ENCODE results near the gene MAK.
"Not testable (repeated sequence)": the region's sequence is repeated elsewhere in the genome, so short reads cannot be mapped to it uniquely, and the experiment has no call there.

Gene MAK

GRCh38 chr6:10837995-10838793 is at the start of gene MAK:
TSS of gene MAK (minus strand) at chr6:10838539. CDS start at chr6:10830648, 7,891 bp downstream.
- peak; percentile 82 for DNase-seq (ENCODE audit: low spot score)

DNA sequence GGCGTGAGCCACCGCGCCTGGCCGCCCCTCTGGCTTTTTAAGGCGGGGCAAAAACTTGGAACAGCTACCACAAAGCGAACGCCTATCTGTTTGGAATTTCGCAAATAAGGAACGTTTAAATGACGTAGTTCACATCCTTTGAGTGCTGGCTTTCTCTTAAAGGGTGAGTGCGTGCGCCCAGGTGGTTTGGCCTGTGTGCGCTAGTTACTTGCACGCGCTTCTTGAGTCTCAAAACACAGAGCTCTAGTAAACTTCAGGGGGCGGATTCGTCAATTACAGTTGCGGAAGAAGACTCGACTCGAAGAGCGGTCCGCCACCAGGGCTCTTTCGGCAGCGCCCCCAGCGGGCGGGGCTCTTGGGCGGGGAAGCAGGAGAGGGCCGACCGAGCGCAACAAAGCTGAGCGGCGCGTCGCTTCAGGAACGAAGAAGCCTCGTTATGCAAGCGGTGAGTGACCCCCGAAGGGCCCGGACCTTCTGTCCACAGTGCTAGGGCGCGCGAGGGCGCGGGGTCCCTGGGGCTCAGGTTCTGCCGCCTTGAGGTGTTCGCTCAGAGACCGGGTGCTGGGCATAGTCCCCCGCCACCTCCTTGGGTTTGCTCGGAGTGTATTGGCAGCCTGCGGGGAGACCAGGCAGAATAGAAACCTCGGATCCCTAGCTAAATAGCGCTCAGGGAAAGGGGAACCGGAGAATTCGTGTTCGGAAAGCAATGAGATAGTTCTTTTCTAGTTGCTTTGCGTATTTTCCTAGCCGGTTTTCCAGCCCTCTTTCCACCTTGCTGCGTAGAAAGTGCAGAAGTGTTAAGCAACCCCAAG is 48.6 kb upstream of the MAK start, which contains the start of gene SYCP2L:
TSS of gene SYCP2L (plus strand) at position 362 of the 812 bp plus-strand sequence. CDS start at position 437, 75 bp downstream.
- no peak for DNase-seq (ENCODE audit: low spot score)

GRCh38 chr6:10886365-10886690 is 48.0 kb upstream of the MAK start:
- not testable (repeated sequence) for DNase-seq (ENCODE audit: low spot score)

DNA sequence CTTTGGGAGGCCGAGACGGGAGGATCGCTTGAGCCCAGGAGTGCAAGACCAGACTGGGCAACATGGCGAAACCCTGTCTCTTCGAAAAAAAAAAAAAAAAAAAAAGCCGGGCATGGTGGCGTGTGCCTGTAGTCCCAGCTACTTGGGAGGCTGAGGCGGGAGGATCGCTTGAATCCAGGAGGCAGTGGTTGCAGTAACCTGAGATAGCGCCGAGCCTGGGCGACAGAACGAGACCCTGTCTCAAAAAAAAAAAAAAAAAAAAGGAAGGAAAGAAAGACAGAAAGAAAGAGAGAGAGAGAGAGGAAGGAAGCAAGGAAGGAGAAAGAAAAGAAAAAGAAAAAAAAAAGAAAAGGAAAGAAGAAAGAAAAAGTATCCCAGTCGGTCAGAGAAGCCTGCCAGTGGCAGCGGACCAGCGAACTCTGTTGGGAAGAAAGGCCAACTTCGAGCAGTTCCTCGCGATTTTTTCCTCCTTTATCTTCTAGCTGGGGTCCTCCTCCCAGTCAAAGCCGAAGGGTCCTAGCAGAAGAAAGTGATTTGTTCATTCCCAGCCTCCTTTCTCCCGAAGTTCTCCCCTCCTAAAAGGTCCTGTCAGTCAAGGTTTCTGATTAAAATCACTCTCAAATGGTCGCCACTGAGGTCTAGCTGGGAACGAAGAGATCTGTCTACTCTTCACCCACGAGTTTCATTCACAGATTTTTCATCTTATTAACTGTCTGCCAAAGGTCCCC is 46.1 kb upstream of the MAK start:
- no peak for DNase-seq (ENCODE audit: low spot score)

DNA sequence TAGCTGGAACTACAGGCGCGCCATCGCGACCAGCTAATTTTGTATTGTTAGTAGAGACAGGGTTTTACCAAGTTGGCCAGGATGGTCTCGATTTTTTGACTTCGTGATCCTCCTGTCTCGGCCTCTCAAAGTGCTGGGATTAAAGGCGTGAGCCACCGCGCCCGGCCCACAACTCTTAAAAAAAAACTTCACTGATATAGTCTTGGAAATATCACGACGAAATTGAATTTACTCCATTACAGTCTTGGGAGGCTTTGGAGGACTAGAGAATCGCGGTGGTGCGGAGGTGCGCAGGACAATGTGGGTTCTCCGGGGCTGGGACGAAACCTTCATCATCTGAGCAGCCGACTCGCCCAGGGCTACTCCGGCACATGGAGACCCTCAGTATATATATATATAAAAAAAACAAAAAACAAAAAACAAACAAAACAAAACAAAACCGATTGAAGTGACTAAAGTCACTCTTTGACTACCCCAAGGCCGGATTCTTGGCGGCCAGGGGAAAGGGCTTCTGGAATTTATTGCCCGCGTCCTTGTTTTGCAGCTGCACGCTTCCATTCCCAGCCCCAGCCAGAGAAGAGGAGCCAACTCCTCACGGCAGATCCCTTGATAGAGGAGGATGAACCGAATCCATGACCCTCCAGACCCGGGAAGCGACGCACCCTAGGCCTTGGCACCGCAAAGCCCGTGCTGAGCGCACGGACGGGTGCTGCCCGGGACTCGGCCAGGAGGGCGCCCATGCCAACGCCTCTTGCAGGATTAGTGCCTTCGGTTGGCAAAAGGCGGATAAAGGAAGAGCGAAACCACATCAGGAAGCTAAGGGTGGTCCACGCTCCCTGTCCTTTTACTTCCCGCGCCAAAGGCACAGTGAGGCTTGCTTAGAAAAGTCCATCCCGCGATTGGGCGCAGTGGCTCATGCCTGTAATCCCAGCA is 45.2 kb upstream of the MAK start:
- no peak for DNase-seq (ENCODE audit: low spot score)

DNA sequence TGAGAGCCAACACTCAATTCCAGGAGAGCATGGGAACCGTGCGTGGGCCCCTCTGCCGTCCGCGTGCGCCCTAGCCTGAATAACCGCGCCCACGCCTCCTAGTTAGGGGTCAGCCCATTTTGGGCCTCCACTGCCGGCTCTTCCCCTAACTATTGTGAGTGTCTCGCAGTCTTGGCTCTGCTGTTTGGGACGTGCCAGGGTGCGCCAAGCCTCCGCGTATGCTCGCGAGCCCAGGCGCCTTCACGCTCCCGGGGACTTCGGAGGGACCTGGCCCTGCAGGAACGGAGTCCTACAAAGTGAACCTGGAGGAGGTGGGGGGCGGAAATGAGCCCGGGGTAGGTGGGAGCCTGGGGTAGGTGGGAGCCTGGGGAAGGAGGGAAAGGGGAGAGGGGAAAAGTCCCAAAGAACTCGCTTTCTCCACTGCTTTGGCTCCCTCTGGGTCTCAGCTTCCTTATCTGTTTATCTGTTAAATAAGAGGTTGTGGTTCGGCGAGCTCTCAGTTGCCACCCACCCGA is 44.4 kb upstream of the MAK start:
- no peak for DNase-seq (ENCODE audit: low spot score)

DNA sequence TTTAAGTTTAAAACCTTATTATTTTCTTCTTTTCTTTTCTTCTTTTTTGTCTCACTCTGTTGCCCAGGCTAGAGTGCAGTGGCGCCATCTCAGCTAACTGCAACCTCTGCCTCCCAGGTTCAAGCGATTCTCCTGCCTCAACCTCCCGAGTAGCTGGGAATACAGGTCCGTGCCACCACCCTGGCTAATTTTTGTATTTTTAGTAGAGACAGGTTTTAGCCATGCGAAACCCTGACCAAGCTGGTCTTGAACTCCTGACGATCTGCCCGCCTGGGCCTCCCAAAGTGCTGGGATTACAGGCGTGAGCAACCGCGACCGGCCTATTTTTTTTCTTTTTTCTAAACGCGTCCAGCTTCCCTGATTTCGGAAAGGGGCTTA is 43.9 kb upstream of the MAK start:
- not testable (repeated sequence) for DNase-seq (ENCODE audit: low spot score)

GRCh38 chr6:10880366-10880765 is 42.0 kb upstream of the MAK start:
- no peak for DNase-seq (ENCODE audit: low spot score)

- DNase-seq (ENCODE audit: low spot score), result no peak
These were observed 39.5 kb upstream of the MAK start for GRCh38 chr6:10877871-10878270.

DNA sequence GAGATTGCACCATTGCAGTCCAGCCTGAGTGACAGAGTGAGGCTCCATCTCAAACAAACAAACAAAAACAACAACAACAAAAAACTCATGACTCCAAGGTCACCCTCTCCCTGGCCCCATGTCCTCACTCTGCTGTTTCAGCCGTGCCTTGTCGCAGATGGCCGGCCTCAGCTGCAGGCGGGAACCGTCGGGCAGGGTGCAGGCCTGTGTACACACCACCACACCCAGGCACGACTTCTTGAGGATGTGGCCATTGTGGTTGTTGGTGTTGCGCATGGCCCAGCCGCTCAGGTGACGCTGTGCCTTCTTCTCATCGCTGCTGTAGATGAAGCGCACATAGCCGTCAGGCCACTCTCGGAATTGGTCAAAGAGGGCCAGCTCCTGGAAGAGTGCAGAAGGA is 38.7 kb upstream of the MAK start:
- no peak for DNase-seq (ENCODE audit: low spot score)

DNA sequence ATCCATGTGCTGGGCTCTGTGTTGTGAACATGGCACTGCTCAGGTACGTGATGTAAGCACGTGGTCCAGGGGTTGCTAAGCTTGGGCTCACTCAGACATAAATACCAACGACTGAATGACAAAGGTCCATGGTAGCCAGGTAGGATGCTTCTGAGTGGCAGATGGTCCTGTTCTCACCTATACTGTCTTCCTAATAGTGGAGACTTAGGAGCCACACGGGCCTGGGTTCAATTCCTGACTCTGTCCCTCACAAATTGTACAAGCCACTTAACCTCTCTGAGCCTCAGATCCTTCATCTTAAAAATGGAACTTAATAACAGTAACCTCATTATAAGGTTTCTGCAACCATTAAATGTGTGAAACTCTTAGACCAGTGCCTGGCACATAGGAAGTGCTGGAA is 36.7 kb upstream of the MAK start:
- no peak for DNase-seq (ENCODE audit: low spot score)

GRCh38 chr6:10874207-10874606 is 35.9 kb upstream of the MAK start:
- no peak for DNase-seq (ENCODE audit: low spot score)

DNA sequence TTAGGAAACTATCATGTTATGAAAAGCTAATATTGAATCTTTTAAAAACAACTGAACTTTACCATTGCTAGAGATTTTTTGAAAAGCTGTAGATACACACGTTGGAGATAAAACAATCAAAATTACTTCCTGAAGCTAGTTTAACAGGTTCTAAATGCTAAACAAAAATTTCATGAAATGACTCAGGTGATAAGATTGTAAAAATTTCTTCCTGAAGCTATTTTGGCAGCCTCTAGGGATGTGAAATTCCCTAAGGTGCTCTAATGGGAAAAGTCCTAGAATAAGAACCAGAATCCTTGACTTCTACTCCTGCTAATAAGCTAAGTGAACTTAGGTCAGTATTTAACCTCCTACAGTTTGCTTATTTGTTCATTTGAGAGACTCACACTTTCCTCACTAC is 35.0 kb upstream of the MAK start:
- no peak for DNase-seq (ENCODE audit: low spot score)

- no peak for DNase-seq (ENCODE audit: low spot score)
These were observed 29.6 kb upstream of the MAK start for GRCh38 chr6:10867952-10868351.

DNA sequence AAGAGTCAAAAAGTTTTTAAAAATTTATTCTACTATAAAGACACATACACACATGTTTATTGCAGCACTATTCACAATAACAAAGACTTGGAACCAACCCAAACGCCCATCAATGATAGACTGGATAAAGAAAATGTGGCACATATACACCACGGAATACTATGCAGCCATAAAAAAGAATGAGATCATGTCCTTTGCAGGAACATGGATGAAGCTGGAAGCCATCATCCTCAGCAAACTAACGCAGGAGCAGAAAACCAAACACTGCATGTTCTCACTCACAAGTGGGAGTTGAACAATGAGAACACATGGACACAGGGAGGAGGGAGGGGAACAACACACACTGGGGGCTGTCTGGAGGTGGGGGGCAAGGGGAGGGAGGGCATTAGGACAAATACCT is 28.4 kb upstream of the MAK start:
- not testable (repeated sequence) for DNase-seq (ENCODE audit: low spot score)

GRCh38 chr6:10863031-10863430 is 24.7 kb upstream of the MAK start:
- DNase-seq (ENCODE audit: low spot score), result not testable (repeated sequence)

GRCh38 chr6:10862361-10862760 is 24.0 kb upstream of the MAK start:
- DNase-seq (ENCODE audit: low spot score), result no peak

DNA sequence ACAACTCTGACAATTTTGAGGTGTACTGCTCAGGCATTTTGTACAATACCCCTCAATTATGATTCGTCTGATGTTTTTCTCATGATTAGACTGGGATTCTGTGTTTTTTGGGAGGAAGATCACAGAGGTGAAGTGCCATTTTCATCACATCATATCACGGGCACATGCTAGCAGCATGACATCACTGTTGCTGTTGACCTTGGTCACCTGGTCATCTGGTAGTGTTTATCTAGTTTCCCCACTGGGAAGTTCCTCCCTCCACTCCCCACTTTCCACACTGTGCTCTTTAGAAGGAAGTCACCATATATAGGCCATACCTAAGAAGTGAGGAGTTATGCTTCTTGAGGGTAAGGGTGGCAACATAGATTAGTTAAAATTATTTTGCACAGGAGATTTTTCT is 22.7 kb upstream of the MAK start:
- DNase-seq (ENCODE audit: low spot score), result no peak

DNA sequence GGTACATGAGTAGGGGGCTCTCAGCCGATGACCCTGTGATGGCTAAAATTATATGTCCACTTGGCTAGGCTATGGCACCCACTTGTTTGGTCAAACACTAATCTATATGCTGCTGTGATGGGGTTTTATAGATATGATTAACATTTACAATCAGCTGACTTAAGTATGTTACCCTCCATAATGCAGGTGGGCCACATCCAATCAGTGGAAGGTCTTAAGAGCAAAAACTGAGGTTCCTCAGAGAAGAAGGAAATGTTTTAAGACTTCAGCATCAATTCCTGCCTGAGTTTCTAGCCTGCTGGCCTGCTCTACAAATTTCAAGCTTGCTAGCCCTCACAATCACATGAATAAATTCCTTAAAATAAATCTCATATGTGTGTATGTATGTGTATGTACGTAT is 18.9 kb upstream of the MAK start:
- no peak for DNase-seq (ENCODE audit: low spot score)

DNA sequence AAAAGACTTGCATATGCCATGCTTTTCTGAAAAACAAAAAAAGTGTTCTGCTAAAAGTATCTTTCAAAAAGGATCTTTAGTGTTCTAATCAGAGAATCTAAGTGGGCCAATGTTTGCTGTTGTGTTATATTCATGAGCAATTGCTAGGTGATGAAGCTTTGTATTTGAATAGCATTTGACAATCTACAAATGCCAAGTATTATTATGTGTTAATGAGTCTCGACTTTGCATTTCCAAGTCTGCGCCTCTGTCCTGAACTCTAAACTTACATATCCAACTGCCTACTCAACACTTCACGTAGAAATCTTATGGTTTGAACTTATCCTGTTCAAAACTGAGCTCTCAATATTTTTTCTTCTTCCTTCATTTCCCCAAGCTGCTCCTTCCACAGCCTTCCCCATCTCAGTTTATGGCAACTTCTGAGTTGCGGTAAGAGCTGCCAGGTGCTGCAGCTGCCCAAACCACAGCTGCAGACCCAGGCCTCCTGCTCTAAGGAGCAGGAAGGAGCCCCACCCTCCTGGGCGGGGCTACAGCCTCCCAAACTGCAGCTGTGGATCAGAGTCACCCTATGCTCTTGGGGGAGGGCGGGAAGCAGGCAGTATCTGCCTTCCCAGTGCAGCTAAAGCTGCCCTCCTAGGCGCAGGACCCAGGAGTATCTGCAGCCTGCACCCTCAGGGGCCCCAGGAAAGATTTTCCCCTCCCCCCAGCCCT is 16.7 kb upstream of the MAK start:
- no peak for DNase-seq (ENCODE audit: low spot score)

DNA sequence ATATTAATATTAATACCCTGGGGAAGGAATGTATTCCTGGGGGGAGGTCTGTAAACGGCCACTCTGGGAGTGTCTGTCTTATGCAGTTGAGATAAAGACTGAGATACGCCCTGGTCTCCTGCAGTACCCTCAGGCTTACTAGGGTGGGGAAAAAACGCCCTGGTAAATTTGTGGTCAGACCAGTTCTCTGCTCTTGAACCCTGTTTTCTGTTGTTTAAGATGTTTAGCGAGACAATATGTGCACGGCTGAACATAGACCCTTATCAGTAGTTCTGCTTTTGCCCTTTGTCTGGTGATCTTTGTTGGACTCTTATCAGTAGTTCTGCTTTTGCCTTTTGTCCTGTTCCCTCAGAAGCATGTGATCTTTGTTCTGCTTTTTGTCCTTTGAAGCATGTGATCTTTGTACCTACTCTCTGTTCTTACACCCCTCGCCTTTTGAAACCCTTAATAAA is 15.5 kb upstream of the MAK start:
- not testable (repeated sequence) for DNase-seq (ENCODE audit: low spot score)
